ENCODE data around the gene CDKAL1.

GRCh38 chr6:21208796-21209186 lies 674.5 kb downstream of the CDKAL1 start:
- no peak for TF ChIP-seq CTCF (IDR thresholded peaks at IDR 0.05)
- no peak for TF ChIP-seq POLR2A (IDR thresholded peaks at IDR 0.05)
- no peak for TF ChIP-seq POLR2AphosphoS5 (IDR thresholded peaks at IDR 0.05)
- no peak for TF ChIP-seq EP300 (IDR thresholded peaks at IDR 0.05)
